ENCODE measurements around the gene DCLK1.

Gene DCLK1

DNA sequence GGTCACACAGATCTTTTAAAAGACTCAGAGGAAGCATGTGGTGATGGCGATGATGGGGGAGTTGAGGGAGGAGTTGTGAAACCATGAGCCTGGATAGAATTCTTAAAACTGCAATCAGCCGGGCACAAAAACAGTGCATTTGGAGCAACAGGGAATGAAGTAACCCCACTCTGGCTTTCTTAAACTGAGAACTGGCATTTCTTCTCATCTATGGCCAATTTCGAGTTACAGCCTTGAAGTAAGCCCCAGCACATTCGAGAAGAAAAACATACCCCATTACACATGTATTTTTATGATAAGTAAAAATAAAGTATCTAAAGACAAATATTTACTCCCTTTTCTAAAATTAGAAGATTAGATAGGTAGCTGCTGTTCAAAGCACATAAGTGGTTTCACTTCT, 70.1 kb downstream of the DCLK1 start:
- TF ChIP-seq, protein P1, sequence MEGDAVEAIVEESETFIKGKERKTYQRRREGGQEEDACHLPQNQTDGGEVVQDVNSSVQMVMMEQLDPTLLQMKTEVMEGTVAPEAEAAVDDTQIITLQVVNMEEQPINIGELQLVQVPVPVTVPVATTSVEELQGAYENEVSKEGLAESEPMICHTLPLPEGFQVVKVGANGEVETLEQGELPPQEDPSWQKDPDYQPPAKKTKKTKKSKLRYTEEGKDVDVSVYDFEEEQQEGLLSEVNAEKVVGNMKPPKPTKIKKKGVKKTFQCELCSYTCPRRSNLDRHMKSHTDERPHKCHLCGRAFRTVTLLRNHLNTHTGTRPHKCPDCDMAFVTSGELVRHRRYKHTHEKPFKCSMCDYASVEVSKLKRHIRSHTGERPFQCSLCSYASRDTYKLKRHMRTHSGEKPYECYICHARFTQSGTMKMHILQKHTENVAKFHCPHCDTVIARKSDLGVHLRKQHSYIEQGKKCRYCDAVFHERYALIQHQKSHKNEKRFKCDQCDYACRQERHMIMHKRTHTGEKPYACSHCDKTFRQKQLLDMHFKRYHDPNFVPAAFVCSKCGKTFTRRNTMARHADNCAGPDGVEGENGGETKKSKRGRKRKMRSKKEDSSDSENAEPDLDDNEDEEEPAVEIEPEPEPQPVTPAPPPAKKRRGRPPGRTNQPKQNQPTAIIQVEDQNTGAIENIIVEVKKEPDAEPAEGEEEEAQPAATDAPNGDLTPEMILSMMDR (conservative IDR thresholded peaks at IDR 0.05; ENCODE audit: low read length), result no peak
- TF ChIP-seq EZH2phosphoT487 (IDR thresholded peaks at IDR 0.05; ENCODE audit: borderline replicate concordance), result no peak
- H4K20me1 ChIP-seq (ENCODE audit: insufficient read depth, low read length, poor library complexity, severe bottlenecking), result no peaks in the 10 kb centered on the region
- no peak overlapping the region for H3K9ac ChIP-seq (ENCODE audit: low read depth, low read length, poor library complexity, severe bottlenecking)
- H3F3A ChIP-seq (ENCODE audit: low read depth), result no peaks in the 10 kb centered on the region
- H3K4me1 ChIP-seq (ENCODE audit: insufficient read depth, low read length, poor library complexity, severe bottlenecking), result no peaks in the 10 kb centered on the region
- H3K79me2 ChIP-seq (ENCODE audit: insufficient read depth, low read length), result no peaks in the 10 kb centered on the region
- H3K9me3 ChIP-seq (ENCODE audit: insufficient read depth, low read depth, low read length), result peaks cover 4% of the 10 kb centered on the region; the same call in 1 of the 2 replicates
- no peaks in the 10 kb centered on the region for H3K27me3 ChIP-seq (ENCODE audit: insufficient read depth, low read length, poor library complexity, severe bottlenecking)
- no peaks in the 10 kb centered on the region for H3K36me3 ChIP-seq (ENCODE audit: insufficient read depth, low read length)
- no peak overlapping the region for H3K4me3 ChIP-seq (ENCODE audit: low read length, poor library complexity, severe bottlenecking)
- H2AFZ ChIP-seq (ENCODE audit: low read length), result no peak overlapping the region
- no peaks in the 10 kb centered on the region for H3K9me2 ChIP-seq (replicated peaks; ENCODE audit: low read depth, low read length)
- no peak overlapping the region for H3K4me2 ChIP-seq (ENCODE audit: low read depth, low read length, poor library complexity, severe bottlenecking)

DNA sequence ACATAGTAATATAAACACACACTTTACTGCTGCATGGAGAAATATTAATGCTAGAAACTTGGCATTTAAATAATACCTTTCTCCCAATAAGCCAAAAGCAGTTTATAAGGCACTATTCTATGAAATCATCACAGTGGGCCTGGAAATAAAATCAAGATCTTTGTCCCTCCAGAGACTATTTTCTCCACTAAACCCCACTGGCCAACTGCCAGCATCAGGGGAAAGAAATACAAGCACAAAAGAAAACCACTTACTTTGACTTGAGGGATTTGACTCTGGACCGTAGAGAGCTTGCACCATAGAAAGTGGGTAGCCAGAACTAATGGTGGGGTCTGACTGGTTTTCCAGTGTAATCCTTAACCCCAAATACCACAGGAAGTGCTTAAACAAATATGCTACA, 71.9 kb downstream of the DCLK1 start:
- Histone ChIP-seq H3K79me2 (ENCODE audit: insufficient read depth, low read length) (no peaks in the 10 kb centered on the region), H3K9me3 (ENCODE audit: insufficient read depth, low read depth, low read length) (0 out of 2 replicates have a peak, but pooled peaks cover 2% of the 10 kb centered on the region), H3F3A (ENCODE audit: low read depth) (no peaks in the 10 kb centered on the region), H3K4me1 (ENCODE audit: insufficient read depth, low read length, poor library complexity, severe bottlenecking) (no peaks in the 10 kb centered on the region), H3K27me3 (ENCODE audit: insufficient read depth, low read length, poor library complexity, severe bottlenecking) (no peaks in the 10 kb centered on the region), H4K20me1 (ENCODE audit: insufficient read depth, low read length, poor library complexity, severe bottlenecking) (no peaks in the 10 kb centered on the region), H2AFZ (ENCODE audit: low read length) (no peak overlapping the region), H3K4me2 (ENCODE audit: low read depth, low read length, poor library complexity, severe bottlenecking) (no peak overlapping the region), H3K9me2 (replicated peaks; ENCODE audit: low read depth, low read length) (no peaks in the 10 kb centered on the region), H3K4me3 (ENCODE audit: low read length, poor library complexity, severe bottlenecking) (no peak overlapping the region), H3K9ac (ENCODE audit: low read depth, low read length, poor library complexity, severe bottlenecking) (no peak overlapping the region), H3K36me3 (ENCODE audit: insufficient read depth, low read length) (no peaks in the 10 kb centered on the region)
- no peak for TF ChIP-seq EZH2phosphoT487 (IDR thresholded peaks at IDR 0.05; ENCODE audit: borderline replicate concordance)
- TF ChIP-seq, protein P1 (conservative IDR thresholded peaks at IDR 0.05; ENCODE audit: low read length), result no peak

- Histone ChIP-seq H3K9me2 (replicated peaks; ENCODE audit: low read depth, low read length) (no peaks in the 10 kb centered on the region), H3K27me3 (ENCODE audit: insufficient read depth, low read length, poor library complexity, severe bottlenecking) (no peaks in the 10 kb centered on the region), H2AFZ (ENCODE audit: low read length) (no peak overlapping the region), H3K9ac (ENCODE audit: low read depth, low read length, poor library complexity, severe bottlenecking) (no peak overlapping the region), H3K4me1 (ENCODE audit: insufficient read depth, low read length, poor library complexity, severe bottlenecking) (no peaks in the 10 kb centered on the region), H3K9me3 (ENCODE audit: insufficient read depth, low read depth, low read length) (0 out of 2 replicates have a peak, but pooled peaks cover 2% of the 10 kb centered on the region), H3K79me2 (ENCODE audit: insufficient read depth, low read length) (no peaks in the 10 kb centered on the region), H4K20me1 (ENCODE audit: insufficient read depth, low read length, poor library complexity, severe bottlenecking) (no peaks in the 10 kb centered on the region), H3K36me3 (ENCODE audit: insufficient read depth, low read length) (no peaks in the 10 kb centered on the region), H3K4me2 (ENCODE audit: low read depth, low read length, poor library complexity, severe bottlenecking) (no peak overlapping the region), H3F3A (ENCODE audit: low read depth) (no peaks in the 10 kb centered on the region), H3K4me3 (ENCODE audit: low read length, poor library complexity, severe bottlenecking) (no peak overlapping the region)
- TF ChIP-seq, protein P1 (conservative IDR thresholded peaks at IDR 0.05; ENCODE audit: low read length), result no peak
- TF ChIP-seq EZH2phosphoT487 (IDR thresholded peaks at IDR 0.05; ENCODE audit: borderline replicate concordance), result no peak
Measured at GRCh38 chr13:36058116-36058515, 73.1 kb downstream of the DCLK1 start.

All from Loucy (cell line).